GM12878 (cell line): Measurements from ENCODE around the gene C4B. TPM values are rescaled to one million over a fixed set of nuclear protein-coding genes. Genes with fewer than 3 reads are reported as not detected.
"Not testable (repeated sequence)": the region's sequence is repeated elsewhere in the genome, so short reads cannot be mapped to it uniquely, and the experiment has no call there.

ENCODE experiments used
- ATAC-seq: fragments of 200-7000 bp; cut with Tn5 transposase; 3 replicates; pipeline ENCODE4 v1.9.1; 2020; ENCODE audit warnings: mild to moderate bottlenecking, moderate library complexity
- BruUV-seq: library from RNA; stranded (reverse); fragments of 400-500 nt; replicated peaks from 2 replicates; lab custom pipeline; 2021; lab: Mats Ljungman, UMichigan
- CTCF ChIA-PET: fragments of 300-600 bp; sonication (Branson Sonifier 250); formaldehyde crosslinking; extraction: SDS; loops from one replicate; lab custom pipeline; 2021; ENCODE audit warnings: inconsistent platforms; lab: Yijun Ruan, JAX
- POLR2A ChIA-PET: fragments of 350-600 bp; formaldehyde crosslinking; extraction: SDS; loops from one replicate; lab custom pipeline; 2021; ENCODE audit warnings: inconsistent platforms; lab: Charles Lee
- RAD21 ChIA-PET: fragments of 300-600 bp; sonication (Branson Sonifier 250); formaldehyde crosslinking; loops from one replicate; lab custom pipeline; 2023; ENCODE audit warnings: antibody characterized with exemption; ENCODE audit not compliant: unreplicated experiment; lab: Charles Lee
- SMC1A ChIA-PET: fragments of 300-600 bp; sonication (Branson Sonifier 250); formaldehyde crosslinking; loops from one replicate; lab custom pipeline; 2023; ENCODE audit not compliant: unreplicated experiment, uncharacterized antibody; lab: Charles Lee
- DNase-seq: peaks from one replicate; pipeline ENCODE4 v3.0.0-alpha.2; 2011; ENCODE audit warnings: low read depth, low spot score
- FAIRE-seq: peaks from 3 replicates; lab custom pipeline; 2011; peaks lifted over from hg19 to GRCh38; lab: Jason Lieb, UNC
- H2AFZ ChIP-seq: 2 replicates; pipeline ENCODE4 v1.6.0; 2011; ENCODE audit warnings: low read depth, low read length, control low read depth; ENCODE audit not compliant: control insufficient read depth
- H3K27ac ChIP-seq: 2 replicates; pipeline ENCODE4 v1.5.1; 2011; ENCODE audit warnings: control low read depth; ENCODE audit not compliant: control insufficient read depth, insufficient read depth
- H3K27me3 ChIP-seq, 2 experiments: replicated peaks in 1 of 2; 2 replicates each; pipeline versions ENCODE4 v1.6.0 to v1.6.1; 2011; ENCODE audit warnings: low read length in 1 of 2; ENCODE audit not compliant: control insufficient read depth in 2 of 2, insufficient read depth in 2 of 2
- H3K36me3 ChIP-seq, 2 experiments: 2 replicates each; pipeline ENCODE4 v1.5.1; 2011; ENCODE audit warnings: low read length in 1 of 2; ENCODE audit not compliant: control insufficient read depth in 2 of 2, insufficient read depth in 2 of 2
- H3K4me1 ChIP-seq: 2 replicates; pipeline ENCODE4 v1.6.1; 2011; ENCODE audit warnings: mild to moderate bottlenecking, low read length, moderate library complexity, mixed read lengths; ENCODE audit not compliant: control insufficient read depth, insufficient read depth
- H3K4me2 ChIP-seq: 2 replicates; pipeline ENCODE4 v1.6.0; 2011; ENCODE audit warnings: control low read depth; ENCODE audit not compliant: control insufficient read depth, insufficient read depth
- H3K4me3 ChIP-seq: fragments of 200-600 bp; sonication (generic); 2 replicates; pipeline ENCODE4 v1.5.1; 2016
- H3K79me2 ChIP-seq: 2 replicates; pipeline ENCODE4 v1.6.0; 2011; ENCODE audit warnings: low read length; ENCODE audit not compliant: control insufficient read depth, insufficient read depth
- H3K9ac ChIP-seq: 2 replicates; pipeline ENCODE4 v1.8.0; 2011; ENCODE audit warnings: low read length, control low read depth, mixed read lengths; ENCODE audit not compliant: control insufficient read depth, insufficient read depth
- H3K9me3 ChIP-seq: replicated peaks from 3 replicates; pipeline ENCODE4 v1.5.1; 2011; ENCODE audit warnings: mild to moderate bottlenecking, low read length; ENCODE audit not compliant: control insufficient read depth, insufficient read depth
- H4K20me1 ChIP-seq: 2 replicates; pipeline ENCODE4 v1.6.0; 2011; ENCODE audit not compliant: control insufficient read depth, insufficient read depth
- HSF1 ChIP-seq: fragments of 150-350 bp; IDR thresholded peaks from 2 replicates; pipeline ENCODE4 v1.6.1; 2014; ENCODE audit warnings: mild to moderate bottlenecking, low read depth, low read length
- PKNOX1 ChIP-seq: fragments of 450-650 bp; IDR thresholded peaks from 2 replicates; pipeline ENCODE4 v1.6.1; 2016; ENCODE audit warnings: mild to moderate bottlenecking
- WGBS: methylation state at CpG from one replicate; pipeline ENCODE4 v1.1.6; 2016; ENCODE audit warnings: low lambda C conversion rate; ENCODE audit not compliant: insufficient replicate concordance, insufficient coverage; ENCODE audit errors: missing lambda C conversion rate; 5-methylcytosine and 5-hydroxymethylcytosine counted together
- in situ Hi-C: fragments of 300-500 bp; cut with MboI; formaldehyde crosslinking; loops from 9 replicates; pipeline ENCODE4 v1.14.3; 2018; ENCODE audit warnings: mixed read lengths
- intact Hi-C: fragments of 100-400 bp; cut with micrococcal nuclease; formaldehyde crosslinking; loops from one replicate; pipeline ENCODE4 v1.14.2; 2022; ENCODE audit not compliant: unreplicated experiment
- polyA plus RNA-seq, 11 experiments: library from polyadenylated mRNA; depleted of rRNA in 4 of 11; unstranded in 6 of 11; stranded (reverse) in 5 of 11; fragments of >200 nt; fragmentation: Nextera tagmentation in 4 of 11; fragmentation: Illumina TruSeq in 1 of 11; extraction: Ambion mirVana in 4 of 11; extraction: Trizol in 1 of 11; gene quantifications; 1 replicate in 1 of 11; 2 replicates in 10 of 11; pipeline versions ENCODE4 v1.2.1 to v1.2.3, GENCODE V29; 2011 to 2016; ENCODE audit warnings: inconsistent platforms in 2 of 11, missing spikeins in 2 of 11, low read depth in 1 of 11
- total RNA-seq, 4 experiments: library from RNA; depleted of rRNA in 3 of 4; stranded (reverse); fragments of >200 nt in 3 of 4; fragmentation: Illumina TruSeq in 1 of 4; extraction: Trizol in 1 of 4; gene quantifications; 2 replicates each; pipeline versions ENCODE4 v1.2.1 to v1.2.3, GENCODE V29; 2013 to 2021

C4B gene
- total and polyA plus RNA-seq, 10 of the 15 experiments (the other 5 are each of a cell fraction or from before 2014, with no cell fraction given) = 0.13 to 5.6 (median 1.7) TPM; not detected in 1

- Histone ChIP-seq H2AFZ (no peak overlapping the region), H3K4me1 (no peaks in the 10 kb centered on the region), H4K20me1 (no peaks in the 10 kb centered on the region), H3K27ac (no peak overlapping the region), H3K36me3 (no peaks in the 10 kb centered on the region; a peak in 1 of 4 replicates), H3K79me2 (no peaks in the 10 kb centered on the region), H3K27me3 (no peaks in the 10 kb centered on the region), H3K9ac (no peak overlapping the region), H3K9me3 (no peaks in the 10 kb centered on the region), H3K4me3 (no peak overlapping the region), H3K4me2 (no peak overlapping the region)
- no peak for ATAC-seq
- BruUV-seq = no TSS peak
- no peak for DNase-seq
- ChIA-PET CTCF (no interaction called here), RAD21 (no interaction called here), SMC1A (no interaction called here), POLR2A (interaction anchor here (0.6 kb wide), 1 partner anchor 413 kb away, joined by 3 read pairs; no protein-coding TSS in a partner anchor)
- intact Hi-C loops = no loop called here
- WGBS = 82% methylated on average over 5 of the region's 5 CpGs
- no peak for FAIRE-seq
- TF ChIP-seq PKNOX1 = no peak
- TF ChIP-seq HSF1 = no peak
- in situ Hi-C loops = loop anchor here (10.0 kb wide), 1 partner anchor 56 kb away; the partner anchor contains the start of gene CYP21A2
These were observed 35.8 kb upstream of the C4B start for GRCh38 chr6:31978831-31979230.

- ATAC-seq (no peak), DNase-seq (no peak), FAIRE-seq (no peak)
- Histone ChIP-seq H3K4me1 (no peaks in the 10 kb centered on the region), H3K9ac (no peak overlapping the region), H3K27me3 (no peaks in the 10 kb centered on the region), H3K9me3 (no peaks in the 10 kb centered on the region), H4K20me1 (no peaks in the 10 kb centered on the region), H2AFZ (no peak overlapping the region), H3K4me3 (no peak overlapping the region), H3K4me2 (no peak overlapping the region), H3K36me3 (no peaks in the 10 kb centered on the region; a peak in 1 of 4 replicates), H3K79me2 (no peaks in the 10 kb centered on the region), H3K27ac (no peak overlapping the region)
- ChIA-PET RAD21 (no interaction called here), POLR2A (no interaction called here), CTCF (no interaction called here), SMC1A (no interaction called here)
- TF ChIP-seq PKNOX1 = no peak
- 90% methylated on average over 3 of the region's 3 CpGs for WGBS
- BruUV-seq = no TSS peak
- intact Hi-C loops = no loop called here
- in situ Hi-C loops = loop anchor here (10.0 kb wide), 1 partner anchor 55 kb away; the partner anchor contains the start of gene CYP21A2
These were observed 35.2 kb upstream of the C4B start for GRCh38 chr6:31979238-31979898.

GRCh38 chr6:31980195-31980876, 34.3 kb upstream of the C4B start:
- ATAC-seq, CTCF ChIA-PET, H2AFZ ChIP-seq, H3K79me2 ChIP-seq, H3K4me1 ChIP-seq, SMC1A ChIA-PET, BruUV-seq, H3K27me3 ChIP-seq, POLR2A ChIA-PET, H3K36me3 ChIP-seq, H3K4me2 ChIP-seq, intact Hi-C loops, RAD21 ChIA-PET, H3K9me3 ChIP-seq, DNase-seq, H4K20me1 ChIP-seq, H3K4me3 ChIP-seq, H3K9ac ChIP-seq, in situ Hi-C loops, H3K27ac ChIP-seq, FAIRE-seq: not testable (repeated sequence)
- 96% methylated on average over 12 of the region's 13 CpGs for WGBS
